HG02938 (cell line): ENCODE measurements around the gene PIP4K2A.

ENCODE experiments used
- ATAC-seq: cut with Tn5 transposase; IDR thresholded peaks from one replicate; pipeline ENCODE4 v1.9.1; 2021; ENCODE audit warnings: mild to moderate bottlenecking, moderate library complexity; ENCODE audit not compliant: unreplicated experiment

The PIP4K2A gene

GRCh38 chr10:22643116-22643515, 71.3 kb downstream of the PIP4K2A start:
- ATAC-seq: no peak

DNA sequence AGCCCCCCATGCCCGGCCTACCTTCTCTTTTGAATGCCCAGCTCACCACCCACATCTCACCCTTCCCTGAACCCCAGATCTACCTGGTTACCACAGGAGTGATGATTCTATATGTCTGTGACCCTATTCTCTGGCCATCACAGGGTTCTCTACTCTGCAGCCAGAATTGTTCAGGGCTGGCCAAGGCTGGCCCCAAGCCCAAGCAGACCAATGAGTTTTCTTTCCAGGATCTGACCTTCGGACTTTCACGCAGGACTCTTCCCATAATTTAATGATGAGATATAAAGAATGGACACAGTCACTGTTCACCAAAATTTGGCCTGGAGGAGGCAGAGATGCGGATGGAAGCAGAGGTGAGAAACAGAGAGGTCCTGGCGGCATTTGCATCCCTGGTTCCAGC, 72.6 kb downstream of the PIP4K2A start:
- no peak for ATAC-seq

GRCh38 chr10:22640359-22640758, 74.0 kb downstream of the PIP4K2A start:
- ATAC-seq: no peak

- ATAC-seq: no peak
Observed at GRCh38 chr10:22638863-22639262, 75.5 kb downstream of the PIP4K2A start.

GRCh38 chr10:22637491-22637890, 76.9 kb downstream of the PIP4K2A start:
- peak; percentile 44 for ATAC-seq

GRCh38 chr10:22635650-22636049, 78.7 kb downstream of the PIP4K2A start:
- no peak for ATAC-seq

GRCh38 chr10:22634606-22635459, 79.5 kb downstream of the PIP4K2A start:
- no peak for ATAC-seq

GRCh38 chr10:22634093-22634492, 80.3 kb downstream of the PIP4K2A start:
- no peak for ATAC-seq

DNA sequence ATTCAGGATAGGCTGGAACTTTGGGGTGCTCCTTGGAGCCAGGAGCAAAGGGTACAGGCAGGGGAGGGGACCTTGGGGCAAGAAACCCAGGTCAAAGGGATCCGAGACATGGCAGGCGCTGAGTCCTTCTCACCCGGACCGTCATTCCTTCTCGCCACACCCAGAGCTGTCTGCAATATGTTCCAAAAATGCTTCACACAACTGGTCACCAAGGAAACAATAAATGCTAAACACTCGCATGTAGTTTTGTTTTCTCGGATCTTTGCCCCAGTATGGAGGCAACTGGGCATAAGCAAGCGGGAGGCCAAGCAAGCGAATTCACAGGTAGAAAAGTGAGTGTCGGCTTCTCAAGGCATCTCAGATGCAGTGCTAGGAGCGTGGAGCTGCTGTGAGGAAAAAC, 80.8 kb downstream of the PIP4K2A start:
- no peak for ATAC-seq

DNA sequence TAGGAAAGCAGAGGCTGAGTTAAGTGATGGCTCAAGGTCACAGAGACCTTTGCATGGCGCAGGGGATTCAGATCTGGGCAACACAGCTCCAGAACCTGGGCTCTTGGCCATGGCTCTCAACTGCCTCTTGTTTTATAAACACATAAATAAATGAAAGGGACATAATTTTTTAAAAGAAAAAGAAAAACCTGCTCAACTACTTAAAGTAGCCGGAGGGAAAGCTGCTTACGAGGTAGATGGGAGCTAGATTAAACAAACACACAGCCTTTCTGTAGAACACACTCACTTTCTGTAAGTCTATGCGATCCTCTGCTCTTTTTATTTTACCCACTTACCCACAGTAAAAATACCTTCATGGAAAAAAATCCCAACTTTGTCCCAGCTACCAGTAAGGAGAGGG, 81.3 kb downstream of the PIP4K2A start:
- no peak for ATAC-seq

DNA sequence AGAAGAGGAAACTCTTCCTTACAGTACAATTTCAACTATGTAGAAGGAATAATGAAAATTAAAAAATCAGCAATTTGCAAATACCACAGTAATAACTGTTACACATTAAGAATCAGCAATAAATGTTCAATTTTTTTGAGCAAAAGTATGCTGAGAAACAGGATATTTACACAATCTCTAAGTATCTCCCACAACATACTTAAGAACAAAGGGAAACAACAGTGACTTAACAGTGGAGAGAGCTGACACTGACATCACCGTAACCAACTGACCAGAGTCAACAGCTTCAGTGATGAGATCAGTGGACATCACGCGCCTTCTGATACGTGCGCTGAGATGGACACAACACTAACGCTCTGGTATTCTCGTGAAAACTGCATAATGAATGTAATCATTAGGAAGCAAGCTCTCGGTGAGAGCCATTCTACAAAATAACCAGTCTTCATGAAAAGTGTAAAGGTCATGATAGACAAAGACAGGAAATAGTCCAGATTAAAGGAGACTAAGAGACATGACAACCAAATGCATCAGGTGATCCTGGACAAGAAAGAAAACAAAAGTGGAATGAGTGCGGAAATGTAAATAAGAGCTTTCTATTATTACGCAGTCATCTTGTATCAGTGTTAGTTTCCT, 82.6 kb downstream of the PIP4K2A start:
- ATAC-seq: no peak

DNA sequence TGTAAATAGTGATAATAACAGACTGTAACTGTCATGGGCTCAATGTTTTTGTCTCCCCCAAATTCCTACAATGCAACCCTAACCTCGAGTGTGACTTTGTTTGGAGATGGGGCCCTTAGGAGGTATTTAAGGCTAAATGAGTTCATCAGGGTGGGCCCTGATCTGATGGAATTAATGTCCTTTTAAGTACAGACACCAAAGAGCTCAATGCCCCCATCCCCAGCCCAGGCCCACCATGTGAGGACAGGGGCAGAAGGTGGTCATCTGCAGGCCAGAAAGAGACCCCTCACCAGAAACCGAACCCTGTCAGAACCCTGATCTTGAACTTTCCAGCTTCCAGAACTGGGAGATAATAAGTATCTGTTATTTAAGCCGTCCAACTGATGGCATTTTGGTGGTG, 83.2 kb downstream of the PIP4K2A start:
- ATAC-seq: no peak

GRCh38 chr10:22630234-22631174, 83.9 kb downstream of the PIP4K2A start:
- ATAC-seq: peak; percentile 88

DNA sequence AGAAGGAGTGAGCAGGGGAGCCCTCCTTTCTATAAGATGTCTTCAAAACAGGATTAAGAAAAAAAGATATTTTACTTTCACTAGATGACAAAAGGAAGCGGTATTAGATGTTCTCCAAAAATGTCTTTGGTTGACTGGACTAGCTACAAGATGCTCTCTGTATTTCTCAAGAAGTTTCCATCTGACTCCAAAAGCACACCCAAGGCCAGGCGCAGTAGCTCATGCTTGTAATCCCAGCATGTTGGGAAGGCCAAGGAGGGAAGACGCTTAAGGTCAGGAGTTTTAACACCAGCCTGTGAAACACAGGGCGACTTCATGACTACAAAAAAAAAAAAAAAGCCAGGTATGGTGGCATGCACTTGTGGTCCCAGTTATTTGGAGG, 84.5 kb downstream of the PIP4K2A start:
- ATAC-seq: peak; percentile 25

GRCh38 chr10:22629126-22629525, 85.3 kb downstream of the PIP4K2A start:
- no peak for ATAC-seq

- no peak for ATAC-seq
Observed at GRCh38 chr10:22628309-22628708, 86.1 kb downstream of the PIP4K2A start.

GRCh38 chr10:22626784-22627183, 87.6 kb downstream of the PIP4K2A start:
- ATAC-seq: no peak

DNA sequence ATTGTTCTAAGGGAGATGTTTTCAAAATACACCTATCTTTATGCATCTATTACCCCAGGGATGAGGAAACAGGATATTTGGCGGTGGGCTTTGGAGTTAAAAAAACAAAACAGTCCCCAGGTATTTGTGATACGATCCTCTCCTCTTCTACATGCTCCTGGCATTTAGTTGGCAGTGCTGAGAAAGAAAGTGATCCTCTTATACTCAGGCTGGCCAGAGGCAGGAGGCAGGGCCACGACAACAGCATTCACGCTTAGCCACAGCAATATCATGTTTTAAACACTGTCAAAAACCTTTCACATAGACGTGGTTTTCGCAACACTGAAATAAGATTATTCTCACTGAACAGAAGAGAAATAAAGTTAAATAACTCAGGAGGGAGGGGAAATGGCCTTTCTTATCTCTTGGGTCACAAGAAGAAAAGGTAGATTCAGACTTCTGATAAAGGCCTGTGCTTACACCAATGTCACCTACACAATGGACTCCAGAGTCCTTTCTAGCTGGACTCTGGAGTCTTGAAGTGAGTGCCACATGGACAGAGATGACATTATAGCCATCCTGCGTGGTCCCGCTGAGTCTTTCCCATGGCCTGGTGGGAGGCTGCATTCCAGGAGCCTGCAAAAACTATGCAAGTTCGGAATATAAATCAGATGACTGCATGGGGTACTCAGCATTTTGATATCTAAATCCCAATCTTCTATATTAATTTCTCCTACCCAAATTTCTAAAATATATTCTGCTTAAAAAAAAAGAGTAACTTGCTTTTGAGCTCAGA, 88.7 kb downstream of the PIP4K2A start:
- ATAC-seq: no peak

DNA sequence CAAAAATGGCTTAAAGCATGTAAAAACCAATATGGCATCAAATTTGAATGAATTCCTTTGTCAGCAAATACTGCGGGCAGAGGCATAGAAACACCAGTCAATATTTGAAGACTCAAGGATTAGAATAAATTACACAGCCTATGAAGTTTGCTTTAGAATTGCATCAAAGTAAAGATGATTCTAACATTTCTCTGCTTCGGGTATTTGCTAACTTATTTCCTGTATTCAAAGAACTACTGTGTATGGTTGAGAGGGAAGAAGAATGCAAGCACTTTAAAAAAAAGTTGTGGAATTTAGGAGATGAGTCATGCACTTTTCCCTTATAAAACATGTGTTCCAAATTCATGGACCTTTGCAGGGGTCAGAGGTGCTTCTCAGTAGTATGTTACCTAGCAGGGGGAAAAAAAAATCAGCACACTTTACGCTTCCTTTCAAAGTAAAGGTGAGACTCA, 90.1 kb downstream of the PIP4K2A start:
- no peak for ATAC-seq

GRCh38 chr10:22623633-22624253, 90.6 kb downstream of the PIP4K2A start:
- ATAC-seq: no peak
